ENCODE data around the gene ZDHHC14. TPM values are rescaled to one million over a fixed set of nuclear protein-coding genes. Genes with fewer than 3 reads are reported as not detected.

The ZDHHC14 gene
- total RNA-seq, 1 experiment from 2014 or later = 1.7 TPM

DNA sequence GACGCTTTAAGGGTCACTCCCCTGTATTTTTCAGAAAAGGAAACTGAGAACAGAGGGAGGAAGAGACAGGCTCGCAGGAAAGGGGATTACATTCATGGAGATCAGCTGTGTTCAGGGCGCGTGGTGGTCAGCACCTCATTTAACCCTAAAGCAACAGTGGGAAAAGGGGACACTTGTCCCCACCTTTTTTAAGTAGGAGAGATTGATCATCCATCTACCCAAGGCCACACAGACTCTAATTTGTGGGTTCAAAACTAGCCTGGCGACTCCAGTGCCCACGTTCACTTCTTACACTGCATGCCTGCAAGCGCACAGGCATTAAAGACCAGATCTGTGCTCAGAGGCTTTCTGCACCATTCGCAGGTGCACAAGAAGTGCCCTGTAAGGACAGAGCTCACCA, 274.1 kb downstream of the ZDHHC14 start:
- H4K20me1 ChIP-seq (ENCODE audit: control insufficient read depth, insufficient read depth, insufficient read length) = no peaks in the 10 kb centered on the region
- no peak overlapping the region for H3K27ac ChIP-seq (ENCODE audit: insufficient read length, low read depth, low read length)
- H4K8ac ChIP-seq (replicated peaks; ENCODE audit: insufficient read length, low read depth, low read length) = no peak overlapping the region
- no peaks in the 10 kb centered on the region for H3K79me1 ChIP-seq (ENCODE audit: insufficient read depth, low read depth, low read length, poor library complexity, severe bottlenecking)
- no peak overlapping the region for H3K56ac ChIP-seq (ENCODE audit: insufficient read length, low read depth, low read length)
- Mint-ChIP-seq H3K4me1 (peaks cover 1 to 5% of the 10 kb centered on the region in 2 experiments; a peak in 2 of 4 replicates), H3K4me3 (no peak overlapping the region), H3K27ac (peak overlapping the region in 1 of 3 experiments; percentile 23; a peak in 1 of 7 replicates), H3K9me3 (no peaks in the 10 kb centered on the region), H3K36me3 (ENCODE audit: insufficient read depth in 1 of 3, low read depth in 3 of 3) (no peaks in the 10 kb centered on the region), H3K27me3 (ENCODE audit: low read depth) (peaks cover 5% of the 10 kb centered on the region; the same call in 1 of the 2 replicates)
- H2BK12ac ChIP-seq (ENCODE audit: insufficient read length, low read depth, low read length) = no peak overlapping the region
- no peak overlapping the region for H3K4me2 ChIP-seq (ENCODE audit: insufficient read depth, insufficient read length, low read length)
- H3K14ac ChIP-seq (ENCODE audit: insufficient read depth, low read length) = no peak overlapping the region
- WGBS (ENCODE audit: extremely low coverage, insufficient read length, low lambda C conversion rate) = no CpG with 5 or more reads among the region's 8 CpGs
- no peak overlapping the region for H3T11ph ChIP-seq (ENCODE audit: low read length)
- no peak overlapping the region for H4K5ac ChIP-seq (ENCODE audit: insufficient read length, low read depth, low read length)
- TF ChIP-seq, protein P1, sequence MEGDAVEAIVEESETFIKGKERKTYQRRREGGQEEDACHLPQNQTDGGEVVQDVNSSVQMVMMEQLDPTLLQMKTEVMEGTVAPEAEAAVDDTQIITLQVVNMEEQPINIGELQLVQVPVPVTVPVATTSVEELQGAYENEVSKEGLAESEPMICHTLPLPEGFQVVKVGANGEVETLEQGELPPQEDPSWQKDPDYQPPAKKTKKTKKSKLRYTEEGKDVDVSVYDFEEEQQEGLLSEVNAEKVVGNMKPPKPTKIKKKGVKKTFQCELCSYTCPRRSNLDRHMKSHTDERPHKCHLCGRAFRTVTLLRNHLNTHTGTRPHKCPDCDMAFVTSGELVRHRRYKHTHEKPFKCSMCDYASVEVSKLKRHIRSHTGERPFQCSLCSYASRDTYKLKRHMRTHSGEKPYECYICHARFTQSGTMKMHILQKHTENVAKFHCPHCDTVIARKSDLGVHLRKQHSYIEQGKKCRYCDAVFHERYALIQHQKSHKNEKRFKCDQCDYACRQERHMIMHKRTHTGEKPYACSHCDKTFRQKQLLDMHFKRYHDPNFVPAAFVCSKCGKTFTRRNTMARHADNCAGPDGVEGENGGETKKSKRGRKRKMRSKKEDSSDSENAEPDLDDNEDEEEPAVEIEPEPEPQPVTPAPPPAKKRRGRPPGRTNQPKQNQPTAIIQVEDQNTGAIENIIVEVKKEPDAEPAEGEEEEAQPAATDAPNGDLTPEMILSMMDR (conservative IDR thresholded peaks at IDR 0.05) = no peak
- DNase-seq = no peak
- no peak overlapping the region for H3K23ac ChIP-seq (ENCODE audit: insufficient read length, low read depth, low read length)
- no peak overlapping the region for H3K18ac ChIP-seq (ENCODE audit: insufficient read length, low read depth, low read length)
- no peaks in the 10 kb centered on the region for H3K4me1 ChIP-seq (ENCODE audit: insufficient read depth, low read length)
- H3K27me3 ChIP-seq (ENCODE audit: insufficient read depth, low read length) = no peaks in the 10 kb centered on the region
- H2BK15ac ChIP-seq (ENCODE audit: low read depth, low read length) = no peak overlapping the region
- no peaks in the 10 kb centered on the region for H3K79me2 ChIP-seq (ENCODE audit: insufficient read depth, low read length)
- no peak overlapping the region for H2AK5ac ChIP-seq (ENCODE audit: insufficient read length, low read length)
- no peaks in the 10 kb centered on the region for H3K23me2 ChIP-seq (ENCODE audit: insufficient read length, low read depth, low read length, poor library complexity, severe bottlenecking)
- no peaks in the 10 kb centered on the region for H3K9me3 ChIP-seq (ENCODE audit: control insufficient read depth, low read depth, low read length)
- no peak overlapping the region for H2BK5ac ChIP-seq (ENCODE audit: insufficient read length, low read length)
- no peak overlapping the region for H3K4ac ChIP-seq (ENCODE audit: low read depth, low read length)
- H2BK120ac ChIP-seq (ENCODE audit: low read depth, low read length, poor library complexity, severe bottlenecking) = no peak overlapping the region
- H2AFZ ChIP-seq (ENCODE audit: low read length) = no peak overlapping the region
- H4K91ac ChIP-seq (ENCODE audit: insufficient read length, low read depth, low read length) = no peak overlapping the region
- H3K9ac ChIP-seq (ENCODE audit: extremely low read depth, insufficient read length, low read length) = no peak overlapping the region
- H2BK20ac ChIP-seq (ENCODE audit: low read depth, low read length, poor library complexity, severe bottlenecking) = no peak overlapping the region

Measured in H9 (cell line).